Measurements from ENCODE around the gene COL5A1. TPM values are rescaled to one million over a fixed set of nuclear protein-coding genes. Genes with fewer than 3 reads are reported as not detected.

Gene COL5A1
- total RNA-seq, 1 donor from 2014 or later: 28.9 TPM

DNA sequence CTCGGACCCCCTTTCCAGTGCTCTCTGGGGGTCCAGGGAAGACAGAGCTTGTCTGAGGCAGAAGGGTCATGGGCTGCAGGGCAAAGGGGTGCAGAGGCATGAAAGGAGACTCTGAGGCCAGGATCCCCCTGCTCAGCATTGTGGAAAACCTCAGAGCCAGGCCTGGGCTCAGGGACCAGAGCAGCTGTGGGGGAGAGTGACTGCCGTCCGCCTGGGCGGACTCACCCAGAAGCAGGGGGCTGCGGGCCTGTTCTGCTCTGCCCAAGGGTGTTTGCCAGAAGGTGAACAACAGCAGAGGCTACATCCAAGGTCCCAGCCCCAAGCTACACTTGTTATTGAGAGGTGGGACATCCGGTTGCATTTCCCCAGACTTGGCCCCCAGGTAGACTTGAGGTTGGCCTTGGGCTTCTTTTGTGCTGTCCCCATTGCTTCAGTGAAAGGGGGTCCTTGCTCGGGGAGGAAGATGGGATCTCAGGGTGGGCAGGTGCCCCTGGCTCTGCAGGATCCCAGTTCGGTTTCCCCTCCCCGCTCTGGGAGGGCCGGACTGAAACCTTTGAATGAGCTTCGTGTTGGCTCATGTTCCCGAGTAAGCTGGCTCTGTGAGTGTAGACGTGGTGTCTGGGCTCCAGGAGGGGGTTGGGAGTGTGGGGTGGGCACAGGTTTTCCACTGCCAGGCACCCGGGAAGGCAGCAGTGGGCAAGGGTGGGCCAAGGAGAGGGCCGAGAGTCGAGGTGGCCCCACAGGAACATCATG is 92.1 kb downstream of the COL5A1 start:
- Mint-ChIP-seq H3K36me3 (ENCODE audit: unreplicated experiment) (peaks cover 10% of the 10 kb centered on the region), H3K27ac (ENCODE audit: unreplicated experiment) (no peak overlapping the region), H3K27me3 (ENCODE audit: unreplicated experiment) (peaks cover 7% of the 10 kb centered on the region), H3K4me1 (ENCODE audit: low read depth, unreplicated experiment) (peaks cover 6% of the 10 kb centered on the region), H3K4me3 (ENCODE audit: unreplicated experiment) (no peak overlapping the region), H3K9me3 (ENCODE audit: unreplicated experiment) (peaks cover 9% of the 10 kb centered on the region)
- TF ChIP-seq, protein P1, sequence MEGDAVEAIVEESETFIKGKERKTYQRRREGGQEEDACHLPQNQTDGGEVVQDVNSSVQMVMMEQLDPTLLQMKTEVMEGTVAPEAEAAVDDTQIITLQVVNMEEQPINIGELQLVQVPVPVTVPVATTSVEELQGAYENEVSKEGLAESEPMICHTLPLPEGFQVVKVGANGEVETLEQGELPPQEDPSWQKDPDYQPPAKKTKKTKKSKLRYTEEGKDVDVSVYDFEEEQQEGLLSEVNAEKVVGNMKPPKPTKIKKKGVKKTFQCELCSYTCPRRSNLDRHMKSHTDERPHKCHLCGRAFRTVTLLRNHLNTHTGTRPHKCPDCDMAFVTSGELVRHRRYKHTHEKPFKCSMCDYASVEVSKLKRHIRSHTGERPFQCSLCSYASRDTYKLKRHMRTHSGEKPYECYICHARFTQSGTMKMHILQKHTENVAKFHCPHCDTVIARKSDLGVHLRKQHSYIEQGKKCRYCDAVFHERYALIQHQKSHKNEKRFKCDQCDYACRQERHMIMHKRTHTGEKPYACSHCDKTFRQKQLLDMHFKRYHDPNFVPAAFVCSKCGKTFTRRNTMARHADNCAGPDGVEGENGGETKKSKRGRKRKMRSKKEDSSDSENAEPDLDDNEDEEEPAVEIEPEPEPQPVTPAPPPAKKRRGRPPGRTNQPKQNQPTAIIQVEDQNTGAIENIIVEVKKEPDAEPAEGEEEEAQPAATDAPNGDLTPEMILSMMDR (IDR thresholded peaks at IDR 0.05; ENCODE audit: partially characterized antibody, unreplicated experiment): no peak
- no peak for DNase-seq

DNA sequence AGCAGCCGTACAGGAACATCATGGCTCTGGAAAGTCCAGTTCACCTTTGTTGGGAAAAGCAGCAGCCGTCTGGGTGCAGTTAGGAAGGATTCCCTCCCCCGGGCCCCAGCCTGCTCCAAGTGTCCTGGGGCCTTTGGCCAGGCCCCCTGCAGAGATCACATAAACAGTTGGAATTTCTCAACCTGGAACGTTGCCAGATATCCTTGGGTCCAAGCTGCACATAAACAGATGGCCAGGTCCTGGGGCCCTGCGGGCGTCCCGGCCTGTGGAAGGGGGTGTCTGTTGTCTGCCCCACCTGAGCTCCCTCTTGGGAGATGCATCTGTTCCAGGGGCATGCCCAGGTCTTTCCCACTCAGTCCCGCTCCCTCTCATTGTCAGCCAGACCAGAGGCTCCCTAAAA is 92.7 kb downstream of the COL5A1 start:
- peaks cover 6% of the 10 kb centered on the region for H3K27me3 Mint-ChIP-seq (ENCODE audit: unreplicated experiment)
- DNase-seq: no peak
- TF ChIP-seq, protein P1 (IDR thresholded peaks at IDR 0.05; ENCODE audit: partially characterized antibody, unreplicated experiment): no peak
- H3K9me3 Mint-ChIP-seq (ENCODE audit: unreplicated experiment): peaks cover 10% of the 10 kb centered on the region
- no peak overlapping the region for H3K27ac Mint-ChIP-seq (ENCODE audit: unreplicated experiment)
- H3K4me1 Mint-ChIP-seq (ENCODE audit: low read depth, unreplicated experiment): peaks cover 7% of the 10 kb centered on the region
- H3K36me3 Mint-ChIP-seq (ENCODE audit: unreplicated experiment): peaks cover 10% of the 10 kb centered on the region
- H3K4me3 Mint-ChIP-seq (ENCODE audit: unreplicated experiment): no peak overlapping the region

DNA sequence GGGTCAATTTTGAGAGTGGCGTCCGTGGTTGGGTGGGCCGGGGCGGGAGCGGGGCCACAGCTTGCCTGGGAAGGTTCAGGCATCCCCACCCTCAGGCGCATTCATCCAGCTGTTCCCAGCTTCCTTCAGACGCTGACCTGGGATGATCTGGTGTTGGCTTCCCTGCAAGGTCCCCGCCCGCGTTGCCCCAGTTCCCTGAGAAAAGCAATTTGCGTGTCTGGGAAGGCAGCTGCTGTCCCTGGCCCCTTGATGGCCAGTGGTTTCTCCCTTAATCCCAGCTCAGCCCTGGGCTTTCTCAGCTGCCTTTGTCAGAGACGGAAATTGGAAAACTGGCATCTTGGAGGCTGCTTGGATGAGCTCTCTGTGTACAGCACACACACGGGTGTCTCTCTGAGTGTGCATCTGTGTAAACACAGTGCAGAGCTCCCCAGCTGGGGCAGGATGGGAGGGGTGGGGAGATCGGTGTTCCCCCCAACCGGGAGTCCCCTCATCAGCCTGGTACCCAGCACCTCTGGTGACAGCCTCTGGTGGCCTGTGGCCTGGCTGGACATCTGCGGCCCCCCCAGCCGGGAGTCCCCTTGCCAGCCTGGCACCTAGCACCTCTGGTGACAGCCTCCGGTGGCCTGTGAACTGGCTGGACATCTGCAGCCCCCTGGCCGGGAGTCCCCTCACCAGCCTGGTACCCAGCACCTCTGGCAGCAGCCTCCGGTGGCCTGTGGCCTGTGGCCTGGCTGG is 94.0 kb downstream of the COL5A1 start:
- peaks cover 11% of the 10 kb centered on the region for H3K4me1 Mint-ChIP-seq (ENCODE audit: low read depth, unreplicated experiment)
- peaks cover 7% of the 10 kb centered on the region for H3K27me3 Mint-ChIP-seq (ENCODE audit: unreplicated experiment)
- H3K27ac Mint-ChIP-seq (ENCODE audit: unreplicated experiment): no peak overlapping the region
- no peak for DNase-seq
- TF ChIP-seq, protein P1 (IDR thresholded peaks at IDR 0.05; ENCODE audit: partially characterized antibody, unreplicated experiment): no peak
- H3K4me3 Mint-ChIP-seq (ENCODE audit: unreplicated experiment): no peak overlapping the region
- peaks cover 11% of the 10 kb centered on the region for H3K9me3 Mint-ChIP-seq (ENCODE audit: unreplicated experiment)
- peaks cover 10% of the 10 kb centered on the region for H3K36me3 Mint-ChIP-seq (ENCODE audit: unreplicated experiment)

DNA sequence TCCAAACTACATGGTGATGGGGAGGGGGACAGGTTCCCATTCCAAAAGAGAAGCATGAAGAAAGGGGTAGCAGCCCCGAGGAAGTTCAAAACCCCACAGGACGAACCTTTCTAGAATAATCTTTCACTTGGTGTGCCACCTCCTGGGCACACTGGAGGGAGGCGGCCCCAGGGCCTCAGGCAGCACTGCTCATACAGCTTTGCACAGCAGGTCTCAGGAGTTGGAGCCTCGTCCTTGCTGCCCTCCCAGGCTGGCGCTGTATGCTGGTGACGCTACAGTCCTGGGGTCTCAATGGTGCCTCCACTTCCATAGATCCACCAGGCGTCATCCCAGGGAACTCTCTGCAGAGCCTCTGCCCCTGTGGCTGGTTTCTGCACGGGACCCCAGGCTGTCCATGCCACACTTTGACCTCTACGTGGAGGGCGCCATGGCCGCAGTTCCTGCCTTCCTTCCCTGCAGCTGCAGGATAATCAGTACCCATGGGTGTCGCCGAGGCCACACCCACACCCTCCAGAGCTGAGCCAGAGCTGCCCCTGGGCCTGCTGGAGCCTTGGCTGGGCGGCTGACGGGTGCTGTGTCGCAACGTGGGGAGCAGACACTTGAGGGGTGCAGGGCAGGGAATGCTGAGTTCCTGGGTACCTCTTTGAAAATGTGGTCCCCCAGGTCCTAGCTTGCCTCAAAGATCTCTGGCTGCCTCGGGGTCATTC is 95.3 kb downstream of the COL5A1 start:
- peak overlapping the region; percentile 55 for H3K27ac Mint-ChIP-seq (ENCODE audit: unreplicated experiment)
- no peak for DNase-seq
- no peak overlapping the region for H3K4me3 Mint-ChIP-seq (ENCODE audit: unreplicated experiment)
- peaks cover 11% of the 10 kb centered on the region for H3K27me3 Mint-ChIP-seq (ENCODE audit: unreplicated experiment)
- peaks cover 8% of the 10 kb centered on the region for H3K9me3 Mint-ChIP-seq (ENCODE audit: unreplicated experiment)
- peaks cover 6% of the 10 kb centered on the region for H3K36me3 Mint-ChIP-seq (ENCODE audit: unreplicated experiment)
- TF ChIP-seq, protein P1 (IDR thresholded peaks at IDR 0.05; ENCODE audit: partially characterized antibody, unreplicated experiment): no peak
- peaks cover 20% of the 10 kb centered on the region for H3K4me1 Mint-ChIP-seq (ENCODE audit: low read depth, unreplicated experiment)

Data from glutamatergic neuron (in vitro differentiated cells).